ENCODE data around the gene EME2. TPM values are rescaled to one million over a fixed set of nuclear protein-coding genes. Genes with fewer than 3 reads are reported as not detected.

EME2 gene
- total RNA-seq, 2 experiments from 2014 or later: 28.6 to 30.8 TPM

GRCh38 chr16:1792836-1793577, 20.4 kb downstream of the EME2 start:
- H3K27ac Mint-ChIP-seq: no peak overlapping the region
- H3K4me3 Mint-ChIP-seq: no peak overlapping the region
- H3K27me3 ChIP-seq (ENCODE audit: control insufficient read depth in 1 of 2, insufficient read depth in 2 of 2, low read length in 2 of 2): no peaks in the 10 kb centered on the region
- H3K4me1 ChIP-seq (ENCODE audit: insufficient read depth, low read length): no peaks in the 10 kb centered on the region
- H3K4me3 ChIP-seq (ENCODE audit: low read length): no peak overlapping the region
- no peaks in the 10 kb centered on the region for H3K4me1 Mint-ChIP-seq (ENCODE audit: low read depth)
- no peaks in the 10 kb centered on the region for H3K27me3 Mint-ChIP-seq
- peaks cover 11% of the 10 kb centered on the region for H3K36me3 Mint-ChIP-seq (ENCODE audit: low read depth)
- ChIA-PET POLR2A (interaction anchor here (2.2 kb wide), 1 partner anchor 10 kb away, joined by 9 read pairs; the partner anchor contains the start of genes NUBP2 and SPSB3), CTCF (no interaction called here)
- peaks cover 19% of the 10 kb centered on the region for H3K36me3 ChIP-seq (ENCODE audit: insufficient read depth, low read length)
- peaks cover 3% of the 10 kb centered on the region for H3K9me3 Mint-ChIP-seq
- H3K27ac ChIP-seq (ENCODE audit: low read depth in 1 of 2, low read length in 2 of 2): no peak overlapping the region
- TF ChIP-seq CTCF (IDR thresholded peaks at IDR 0.05): no peak
- peaks cover 7 to 8% of the 10 kb centered on the region in 2 experiments for H3K9me3 ChIP-seq (ENCODE audit: control insufficient read depth in 1 of 2, insufficient read depth in 1 of 2, low read length in 2 of 2)
- no peak for ATAC-seq (ENCODE audit: poor library complexity)
- peak in 1 of 14 experiments; percentile 16 for DNase-seq
- intact Hi-C loops (cut with DNase I, micrococcal nuclease): no loop called here

- Histone ChIP-seq H3K4me3 (ENCODE audit: low read length) (no peak within 1 kb of the TSS), H3K27ac (ENCODE audit: low read depth in 1 of 2, low read length in 2 of 2) (no peak within 1 kb of the TSS), H3K9me3 (ENCODE audit: control insufficient read depth in 1 of 2, insufficient read depth in 1 of 2, low read length in 2 of 2) (peaks cover 11 to 15% of the 10 kb centered on the region in 2 experiments), H3K36me3 (ENCODE audit: insufficient read depth, low read length) (peaks cover 12% of the 10 kb centered on the region), H3K4me1 (ENCODE audit: insufficient read depth, low read length) (no peaks in the 10 kb centered on the region), H3K27me3 (ENCODE audit: control insufficient read depth in 1 of 2, insufficient read depth in 2 of 2, low read length in 2 of 2) (no peaks in the 10 kb centered on the region)
- peak in 1 of 14 experiments; percentile 16 for DNase-seq
- no peak within 1 kb of the TSS for H3K4me3 Mint-ChIP-seq
- TF ChIP-seq CTCF (IDR thresholded peaks at IDR 0.05): no peak
- CTCF ChIA-PET: no interaction called here
- no peaks in the 10 kb centered on the region for H3K4me1 Mint-ChIP-seq (ENCODE audit: low read depth)
- H3K27me3 Mint-ChIP-seq: no peaks in the 10 kb centered on the region
- POLR2A ChIA-PET: interaction anchor here (2.2 kb wide), 1 partner anchor 11 kb away, joined by 9 read pairs; the partner anchor contains the start of genes NUBP2 and SPSB3
- no peak within 1 kb of the TSS for H3K27ac Mint-ChIP-seq
- H3K36me3 Mint-ChIP-seq (ENCODE audit: low read depth): peaks cover 10% of the 10 kb centered on the region
- peaks cover 3% of the 10 kb centered on the region for H3K9me3 Mint-ChIP-seq
- intact Hi-C loops (cut with DNase I, micrococcal nuclease): no loop called here
- ATAC-seq (ENCODE audit: poor library complexity): no peak
Measured at GRCh38 chr16:1793578-1794220, 21.1 kb downstream of the EME2 start, which contains the start of gene IGFALS. Gene IGFALS (minus strand): TSS chr16:1793705. CDS start chr16:1793652, 53 bp downstream.

GRCh38 chr16:1794221-1794871, 21.7 kb downstream of the EME2 start:
- Histone ChIP-seq H3K4me3 (ENCODE audit: low read length) (no peak overlapping the region), H3K9me3 (ENCODE audit: control insufficient read depth in 1 of 2, insufficient read depth in 1 of 2, low read length in 2 of 2) (peaks cover 11 to 19% of the 10 kb centered on the region in 2 experiments), H3K36me3 (ENCODE audit: insufficient read depth, low read length) (peaks cover 6% of the 10 kb centered on the region), H3K27me3 (ENCODE audit: control insufficient read depth in 1 of 2, insufficient read depth in 2 of 2, low read length in 2 of 2) (no peaks in the 10 kb centered on the region), H3K27ac (ENCODE audit: low read depth in 1 of 2, low read length in 2 of 2) (no peak overlapping the region), H3K4me1 (ENCODE audit: insufficient read depth, low read length) (no peaks in the 10 kb centered on the region)
- Mint-ChIP-seq H3K27ac (no peak overlapping the region), H3K4me3 (no peak overlapping the region), H3K36me3 (ENCODE audit: low read depth) (peaks cover 4% of the 10 kb centered on the region), H3K27me3 (no peaks in the 10 kb centered on the region), H3K9me3 (peaks cover 3% of the 10 kb centered on the region), H3K4me1 (ENCODE audit: low read depth) (no peaks in the 10 kb centered on the region)
- ChIA-PET CTCF (no interaction called here), POLR2A (interaction anchor here (2.2 kb wide), 1 partner anchor 12 kb away, joined by 9 read pairs; the partner anchor contains the start of genes NUBP2 and SPSB3)
- ATAC-seq (ENCODE audit: poor library complexity) (no peak), DNase-seq (peak in 1 of 14 experiments; percentile 20)
- no peak for TF ChIP-seq CTCF (IDR thresholded peaks at IDR 0.05)
- intact Hi-C loops (cut with DNase I, micrococcal nuclease): no loop called here

Data from CD4-positive, alpha-beta T cell (primary cell).